Activated T-helper 1 cell treated with anti-CD3 and anti-CD28 coated beads, Interleukin-12 subunit alpha, Interleukin-12 subunit beta, Interleukin-2, Interleukin-4 antibody, amounts not matched to agents 30 ng/mL and 10 ng/mL and 1 ng/mL, durations not matched to agents 14 hours and 24 hours and 36 hours (primary cell): ENCODE results near the gene MCCC2. TPM values are rescaled to one million over a fixed set of nuclear protein-coding genes. Genes with fewer than 3 reads are reported as not detected.

Source experiments
- DNase-seq: peaks from one replicate; pipeline ENCODE4 v3.0.0; 2021; ENCODE audit warnings: low spot score
- H3K27ac Mint-ChIP-seq: one replicate; pipeline ENCODE4 v1.8.0; 2021; ENCODE audit warnings: mild to moderate bottlenecking, mixed read lengths
- H3K27me3 Mint-ChIP-seq: one replicate; pipeline ENCODE4 v1.8.0; 2022; ENCODE audit warnings: mild to moderate bottlenecking, moderate library complexity, mixed read lengths; ENCODE audit not compliant: insufficient read depth
- H3K36me3 Mint-ChIP-seq: one replicate; pipeline ENCODE4 v1.8.0; 2021; ENCODE audit warnings: low read depth, mixed read lengths
- H3K4me1 Mint-ChIP-seq: one replicate; pipeline ENCODE4 v1.8.0; 2021; ENCODE audit warnings: low read depth, mixed read lengths
- H3K4me3 Mint-ChIP-seq: one replicate; pipeline ENCODE4 v1.8.0; 2021; ENCODE audit warnings: mild to moderate bottlenecking, moderate library complexity, mixed read lengths
- H3K9me3 Mint-ChIP-seq: one replicate; pipeline ENCODE4 v1.8.0; 2021; ENCODE audit warnings: mixed read lengths
- intact Hi-C: fragments of 100-400 bp; cut with micrococcal nuclease; formaldehyde crosslinking; loops from one replicate; pipeline ENCODE4 v1.15.1; 2024
- total RNA-seq: library from RNA; stranded (reverse); gene quantifications from 2 replicates; pipeline ENCODE4 v1.2.3, GENCODE V29; 2022

MCCC2 gene
- total RNA-seq, 1 donor from 2014 or later, result 53.8 TPM

DNA sequence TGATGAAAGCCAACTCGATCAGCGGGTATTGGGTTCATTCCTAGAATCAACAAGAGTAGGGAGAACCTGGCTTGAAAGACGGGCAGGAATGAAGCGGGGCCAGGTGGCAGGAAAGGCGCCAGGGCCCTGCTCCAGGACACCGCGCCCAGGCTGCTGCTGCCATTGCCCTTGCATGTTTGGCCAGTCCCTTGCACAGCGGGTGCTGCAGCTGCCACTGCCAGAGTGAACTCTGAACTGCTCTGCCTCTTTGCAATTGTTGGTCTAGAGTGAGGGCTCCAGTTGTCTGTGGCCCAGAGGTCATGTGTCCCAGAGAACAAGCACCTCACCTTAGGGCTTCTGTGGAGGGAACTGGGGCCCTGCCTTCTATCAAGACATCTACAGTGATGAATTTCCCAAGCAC, 107.9 kb downstream of the MCCC2 start:
- DNase-seq, result no peak
- Mint-ChIP-seq H3K4me3 (no peak overlapping the region), H3K27me3 (peaks cover 22% of the 10 kb centered on the region), H3K9me3 (peaks cover 4% of the 10 kb centered on the region), H3K4me1 (no peaks in the 10 kb centered on the region), H3K27ac (no peak overlapping the region), H3K36me3 (no peaks in the 10 kb centered on the region)
- intact Hi-C loops, result no loop called here

- H3K27me3 Mint-ChIP-seq, result peaks cover 22% of the 10 kb centered on the region
- H3K4me1 Mint-ChIP-seq, result no peaks in the 10 kb centered on the region
- no peaks in the 10 kb centered on the region for H3K36me3 Mint-ChIP-seq
- no peak overlapping the region for H3K4me3 Mint-ChIP-seq
- DNase-seq, result no peak
- peaks cover 4% of the 10 kb centered on the region for H3K9me3 Mint-ChIP-seq
- no peak overlapping the region for H3K27ac Mint-ChIP-seq
- intact Hi-C loops, result no loop called here
Measured at GRCh38 chr5:71695595-71695994, 108.5 kb downstream of the MCCC2 start.

GRCh38 chr5:71697967-71698366, 110.8 kb downstream of the MCCC2 start:
- Mint-ChIP-seq H3K4me3 (no peak overlapping the region), H3K4me1 (no peaks in the 10 kb centered on the region), H3K27me3 (peaks cover 24% of the 10 kb centered on the region), H3K9me3 (peaks cover 4% of the 10 kb centered on the region), H3K27ac (no peak overlapping the region), H3K36me3 (no peaks in the 10 kb centered on the region)
- intact Hi-C loops, result no loop called here
- no peak for DNase-seq

- Mint-ChIP-seq H3K36me3 (no peaks in the 10 kb centered on the region), H3K4me1 (no peaks in the 10 kb centered on the region), H3K27ac (no peak overlapping the region), H3K27me3 (peaks cover 20% of the 10 kb centered on the region), H3K9me3 (peaks cover 4% of the 10 kb centered on the region), H3K4me3 (no peak overlapping the region)
- DNase-seq, result no peak
- intact Hi-C loops, result no loop called here
Measured at GRCh38 chr5:71699233-71699632, 112.1 kb downstream of the MCCC2 start.

- peaks cover 4% of the 10 kb centered on the region for H3K9me3 Mint-ChIP-seq
- intact Hi-C loops, result no loop called here
Measured at GRCh38 chr5:71699751-71700150, 112.6 kb downstream of the MCCC2 start.

GRCh38 chr5:71700803-71701202, 113.7 kb downstream of the MCCC2 start:
- intact Hi-C loops, result no loop called here
- Mint-ChIP-seq H3K27ac (no peak overlapping the region), H3K36me3 (no peaks in the 10 kb centered on the region)

More at GRCh38 chr5:71699751-71700150, 112.6 kb downstream of the MCCC2 start:
- DNase-seq, result no peak
- no peak overlapping the region for H3K27ac Mint-ChIP-seq
- no peak overlapping the region for H3K4me3 Mint-ChIP-seq
- no peaks in the 10 kb centered on the region for H3K36me3 Mint-ChIP-seq
- H3K27me3 Mint-ChIP-seq, result peaks cover 23% of the 10 kb centered on the region
- no peaks in the 10 kb centered on the region for H3K4me1 Mint-ChIP-seq

GRCh38 chr5:71701407-71701806, 114.3 kb downstream of the MCCC2 start:
- no peak for DNase-seq
- no peak overlapping the region for H3K4me3 Mint-ChIP-seq
- H3K27ac Mint-ChIP-seq, result no peak overlapping the region
- H3K4me1 Mint-ChIP-seq, result no peaks in the 10 kb centered on the region
- peaks cover 4% of the 10 kb centered on the region for H3K9me3 Mint-ChIP-seq
- no peaks in the 10 kb centered on the region for H3K36me3 Mint-ChIP-seq
- H3K27me3 Mint-ChIP-seq, result peaks cover 15% of the 10 kb centered on the region
- intact Hi-C loops, result no loop called here

More at GRCh38 chr5:71700803-71701202, 113.7 kb downstream of the MCCC2 start:
- Mint-ChIP-seq H3K27me3 (peaks cover 19% of the 10 kb centered on the region), H3K4me3 (no peak overlapping the region), H3K4me1 (no peaks in the 10 kb centered on the region), H3K9me3 (peaks cover 4% of the 10 kb centered on the region)
- DNase-seq, result no peak

- Mint-ChIP-seq H3K27ac (no peak overlapping the region), H3K9me3 (no peaks in the 10 kb centered on the region), H3K27me3 (peaks cover 17% of the 10 kb centered on the region), H3K36me3 (no peaks in the 10 kb centered on the region), H3K4me3 (no peak overlapping the region), H3K4me1 (no peaks in the 10 kb centered on the region)
- DNase-seq, result no peak
- intact Hi-C loops, result no loop called here
Measured at GRCh38 chr5:71703941-71704340, 116.8 kb downstream of the MCCC2 start.

GRCh38 chr5:71705421-71705820, 118.3 kb downstream of the MCCC2 start:
- H3K9me3 Mint-ChIP-seq, result no peaks in the 10 kb centered on the region
- no peak overlapping the region for H3K4me3 Mint-ChIP-seq
- intact Hi-C loops, result no loop called here
- H3K36me3 Mint-ChIP-seq, result no peaks in the 10 kb centered on the region
- DNase-seq, result no peak
- no peaks in the 10 kb centered on the region for H3K4me1 Mint-ChIP-seq
- no peak overlapping the region for H3K27ac Mint-ChIP-seq
- peaks cover 17% of the 10 kb centered on the region for H3K27me3 Mint-ChIP-seq

DNA sequence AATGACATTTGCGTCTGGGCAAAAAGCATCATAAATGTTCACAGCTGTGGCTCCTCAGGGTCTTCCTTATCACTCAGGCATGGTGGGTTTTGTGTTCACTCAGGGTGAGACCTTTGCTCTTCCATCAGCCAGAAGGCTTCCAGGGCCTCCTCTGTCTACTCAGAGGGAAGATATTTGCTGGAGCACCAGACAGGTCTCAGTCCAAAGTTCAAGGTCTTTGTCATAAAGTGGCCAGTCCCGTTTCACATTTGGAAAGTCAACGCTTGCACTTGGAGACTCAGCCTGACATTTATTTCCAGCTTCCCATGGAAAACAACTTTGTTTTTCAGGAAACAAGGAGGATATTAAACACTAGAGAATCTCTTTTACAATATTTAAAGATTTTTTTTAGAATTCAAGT, 119.8 kb downstream of the MCCC2 start:
- H3K4me3 Mint-ChIP-seq, result no peak overlapping the region
- no peak overlapping the region for H3K27ac Mint-ChIP-seq
- no peaks in the 10 kb centered on the region for H3K9me3 Mint-ChIP-seq
- no peak for DNase-seq
- H3K4me1 Mint-ChIP-seq, result no peaks in the 10 kb centered on the region
- H3K36me3 Mint-ChIP-seq, result no peaks in the 10 kb centered on the region
- intact Hi-C loops, result no loop called here
- peaks cover 13% of the 10 kb centered on the region for H3K27me3 Mint-ChIP-seq

Other genes with a start within 250 kb of the MCCC2 start
- 41.2 and 41.5 TPM in 2 replicates for gene BDP1, start 131.7 kb upstream of the MCCC2 start, total RNA-seq
- gene CARTPT, start 131.9 kb downstream of the MCCC2 start, total RNA-seq, result not detected in 2 replicates